Testis (tissue), 3 donors: ENCODE data around the gene OBSCN. TPM values are rescaled to one million over a fixed set of nuclear protein-coding genes. Genes with fewer than 3 reads are reported as not detected.

Experiments used
- DNase-seq: peaks from one replicate; pipeline ENCODE4 v3.0.0-alpha.2; 2019
- H3K27ac ChIP-seq, 2 donors: fragments of 200-600 bp; sonication (generic); one replicate each; pipeline ENCODE4 v1.5.1; 2019
- H3K27me3 ChIP-seq: fragments of 200-600 bp; sonication (generic); one replicate; pipeline ENCODE4 v1.5.1; 2019
- H3K36me3 ChIP-seq: fragments of 200-600 bp; sonication (generic); one replicate; pipeline ENCODE4 v1.5.1; 2017; ENCODE audit warnings: low read depth; ENCODE audit errors: missing control alignments
- H3K4me1 ChIP-seq: fragments of 200-600 bp; sonication (generic); one replicate; pipeline ENCODE4 v1.5.1; 2019
- H3K4me3 ChIP-seq, 2 donors: fragments of 200-600 bp; sonication (generic); one replicate each; pipeline ENCODE4 v1.5.1; 2017 to 2019
- H3K9me3 ChIP-seq: fragments of 200-600 bp; sonication (generic); one replicate; pipeline ENCODE4 v1.5.1; 2017
- POLR2A ChIP-seq: fragments of 450-650 bp; IDR thresholded peaks from one replicate; pipeline ENCODE4 v1.6.1; 2017; ENCODE audit warnings: antibody characterized with exemption, mild to moderate bottlenecking, moderate library complexity
- WGBS, 2 donors: methylation state at CpG; one replicate each; pipeline ENCODE4 v1.1.5; 2018; 5-methylcytosine and 5-hydroxymethylcytosine counted together
- intact Hi-C: fragments of 100-400 bp; cut with DNase I; formaldehyde crosslinking; loops from one replicate; pipeline ENCODE4 v1.15.1; 2023; ENCODE audit warnings: low total_unique reads
- polyA plus RNA-seq: library from polyadenylated mRNA; stranded (reverse); fragments of 350-450 nt; fragmentation: Illumina TruSeq; extraction: RNeasy Lipid Tissue Mini Kit (QIAGEN cat#74804); gene quantifications from one replicate; pipeline ENCODE4 v1.2.3, GENCODE V29; 2014; ENCODE audit warnings: low read depth, low replicate concordance; ENCODE audit not compliant: insufficient read depth
- total RNA-seq, 2 donors: library from RNA; depleted of rRNA; stranded (reverse); fragments of >200 nt; gene quantifications; one replicate each; pipeline ENCODE4 v1.2.3, GENCODE V29; 2016
- TF ChIP-seq, protein P1 (sequence below), 3 experiments: fragments of 450-650 bp in 2 of 3; fragments of 200-600 bp in 1 of 3; sonication (generic) in 1 of 3; IDR thresholded peaks; one replicate each; pipeline ENCODE4 v1.5.1; 2016 to 2019; ENCODE audit warnings: antibody characterized with exemption in 3 of 3, mild to moderate bottlenecking in 2 of 3, moderate library complexity in 1 of 3

The OBSCN gene
- total and polyA plus RNA-seq, 3 donors from 2014 or later, result 8.3 to 30.0 (median 28.6) TPM

DNA sequence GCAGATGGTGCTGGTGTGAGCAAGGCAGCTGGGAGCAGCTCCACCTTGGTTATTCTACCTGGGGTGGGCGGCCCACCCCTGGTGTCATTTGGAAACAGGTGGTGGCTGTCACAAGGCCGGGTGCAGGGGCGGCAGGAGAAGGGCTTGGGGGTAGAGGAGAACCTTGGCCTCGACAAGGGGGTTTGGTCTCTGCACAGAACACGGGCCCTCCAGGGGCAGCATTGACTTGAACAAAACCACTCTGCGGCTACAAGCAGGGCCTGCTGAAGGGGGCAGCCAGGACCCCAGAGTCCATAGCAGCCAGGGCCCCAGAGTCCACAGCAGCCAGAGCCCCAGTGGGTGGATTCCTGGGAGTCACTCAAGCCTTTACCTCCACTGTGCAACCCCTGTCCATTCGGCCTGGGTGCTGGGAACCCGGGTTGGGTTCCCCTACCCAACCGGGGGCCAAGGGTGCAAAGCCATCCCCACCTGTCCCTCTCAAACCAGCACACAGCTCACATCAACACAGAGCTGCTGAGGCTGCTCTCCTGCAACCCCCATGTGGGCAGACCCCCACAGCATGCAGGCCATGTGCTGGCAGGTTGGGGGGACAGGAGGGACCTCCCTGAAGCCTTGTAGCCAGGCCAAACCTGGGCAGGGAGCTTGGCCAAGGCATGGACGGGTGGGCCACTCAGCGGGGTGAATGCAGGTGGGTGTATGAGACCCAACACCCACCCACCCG, 191.1 kb downstream of the OBSCN start:
- TF ChIP-seq POLR2A, result no peak
- TF ChIP-seq, protein P1, sequence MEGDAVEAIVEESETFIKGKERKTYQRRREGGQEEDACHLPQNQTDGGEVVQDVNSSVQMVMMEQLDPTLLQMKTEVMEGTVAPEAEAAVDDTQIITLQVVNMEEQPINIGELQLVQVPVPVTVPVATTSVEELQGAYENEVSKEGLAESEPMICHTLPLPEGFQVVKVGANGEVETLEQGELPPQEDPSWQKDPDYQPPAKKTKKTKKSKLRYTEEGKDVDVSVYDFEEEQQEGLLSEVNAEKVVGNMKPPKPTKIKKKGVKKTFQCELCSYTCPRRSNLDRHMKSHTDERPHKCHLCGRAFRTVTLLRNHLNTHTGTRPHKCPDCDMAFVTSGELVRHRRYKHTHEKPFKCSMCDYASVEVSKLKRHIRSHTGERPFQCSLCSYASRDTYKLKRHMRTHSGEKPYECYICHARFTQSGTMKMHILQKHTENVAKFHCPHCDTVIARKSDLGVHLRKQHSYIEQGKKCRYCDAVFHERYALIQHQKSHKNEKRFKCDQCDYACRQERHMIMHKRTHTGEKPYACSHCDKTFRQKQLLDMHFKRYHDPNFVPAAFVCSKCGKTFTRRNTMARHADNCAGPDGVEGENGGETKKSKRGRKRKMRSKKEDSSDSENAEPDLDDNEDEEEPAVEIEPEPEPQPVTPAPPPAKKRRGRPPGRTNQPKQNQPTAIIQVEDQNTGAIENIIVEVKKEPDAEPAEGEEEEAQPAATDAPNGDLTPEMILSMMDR (IDR thresholded peaks at IDR 0.05), result no peak
- Histone ChIP-seq H3K4me1 (no peaks in the 10 kb centered on the region), H3K36me3 (no peaks in the 10 kb centered on the region), H3K9me3 (no peaks in the 10 kb centered on the region), H3K4me3 (no peak overlapping the region), H3K27ac (no peak overlapping the region), H3K27me3 (no peaks in the 10 kb centered on the region)
- WGBS, 2 donors, result 86 to 94% methylated on average over 7 to 11 of the region's 12 CpGs
- DNase-seq, result no peak
- intact Hi-C loops, result no loop called here

DNA sequence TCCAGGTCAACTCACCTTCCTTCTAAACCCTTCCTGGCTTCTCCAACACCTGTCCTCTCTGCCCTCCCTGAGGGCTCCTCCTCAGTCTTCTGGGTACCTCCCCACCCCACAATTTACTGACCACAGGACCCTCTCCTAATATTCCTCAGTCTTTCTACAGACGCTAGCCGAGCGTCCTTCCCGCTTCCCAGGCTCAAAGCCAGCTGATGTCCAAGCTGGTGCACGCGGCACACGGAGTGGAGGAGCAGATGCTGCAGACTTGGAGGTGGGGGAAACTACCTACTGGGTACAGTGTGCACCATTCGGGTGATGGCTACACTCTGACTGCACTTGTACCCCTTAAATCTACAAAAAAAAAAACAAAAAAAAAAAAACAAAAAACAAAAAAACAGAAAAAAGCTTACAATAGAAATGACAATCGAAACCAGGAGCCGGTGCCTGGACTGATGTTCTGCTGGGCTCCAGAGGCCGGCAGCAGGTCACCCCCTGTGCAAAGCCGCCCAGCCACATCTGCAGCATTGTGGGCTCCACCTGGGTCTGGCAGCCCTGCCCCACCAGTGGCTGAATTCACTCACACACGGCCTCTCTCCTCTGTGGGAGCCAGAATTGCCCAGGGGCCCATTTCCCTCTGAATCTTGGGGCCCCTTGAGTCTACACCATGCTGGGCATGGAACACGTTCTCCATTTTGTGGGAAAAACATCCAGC, 191.8 kb downstream of the OBSCN start:
- Histone ChIP-seq H3K4me3 (no peak overlapping the region), H3K27me3 (no peaks in the 10 kb centered on the region), H3K27ac (no peak overlapping the region), H3K4me1 (no peaks in the 10 kb centered on the region), H3K36me3 (no peaks in the 10 kb centered on the region), H3K9me3 (no peaks in the 10 kb centered on the region)
- DNase-seq, result no peak
- intact Hi-C loops, result no loop called here
- TF ChIP-seq, protein P1 (IDR thresholded peaks at IDR 0.05), result no peak
- no peak for TF ChIP-seq POLR2A
- WGBS, 2 donors, result 90 to 95% methylated on average over 14 of the region's 14 CpGs

DNA sequence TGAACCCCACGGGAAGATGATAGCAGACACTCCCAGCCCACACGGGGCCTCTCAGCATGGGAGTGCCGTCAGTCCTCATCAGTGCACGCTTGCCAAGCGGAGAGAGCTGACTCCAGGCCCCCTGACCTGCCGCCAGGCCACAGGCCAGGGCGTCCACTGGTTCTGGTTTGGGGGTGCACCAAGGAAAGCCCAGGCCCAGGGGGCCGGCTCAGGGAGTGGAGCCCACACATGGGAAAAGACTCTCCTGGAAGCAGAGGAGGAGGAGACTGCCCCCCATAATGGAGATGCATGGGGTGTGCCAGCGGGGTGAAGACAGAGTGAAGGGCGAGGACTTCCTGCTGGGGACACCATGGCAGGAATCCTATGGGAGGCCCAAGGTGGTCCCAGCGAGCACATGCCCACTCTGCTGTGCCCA, 192.4 kb downstream of the OBSCN start:
- Histone ChIP-seq H3K4me3 (no peak overlapping the region), H3K4me1 (peaks cover 5% of the 10 kb centered on the region), H3K36me3 (no peaks in the 10 kb centered on the region), H3K9me3 (no peaks in the 10 kb centered on the region), H3K27me3 (no peaks in the 10 kb centered on the region), H3K27ac (no peak overlapping the region)
- no peak for DNase-seq
- 85 to 90% methylated on average over 4 to 11 of the region's 11 CpGs for WGBS, 2 donors
- TF ChIP-seq, protein P1 (IDR thresholded peaks at IDR 0.05), result no peak
- no peak for TF ChIP-seq POLR2A
- intact Hi-C loops, result no loop called here

DNA sequence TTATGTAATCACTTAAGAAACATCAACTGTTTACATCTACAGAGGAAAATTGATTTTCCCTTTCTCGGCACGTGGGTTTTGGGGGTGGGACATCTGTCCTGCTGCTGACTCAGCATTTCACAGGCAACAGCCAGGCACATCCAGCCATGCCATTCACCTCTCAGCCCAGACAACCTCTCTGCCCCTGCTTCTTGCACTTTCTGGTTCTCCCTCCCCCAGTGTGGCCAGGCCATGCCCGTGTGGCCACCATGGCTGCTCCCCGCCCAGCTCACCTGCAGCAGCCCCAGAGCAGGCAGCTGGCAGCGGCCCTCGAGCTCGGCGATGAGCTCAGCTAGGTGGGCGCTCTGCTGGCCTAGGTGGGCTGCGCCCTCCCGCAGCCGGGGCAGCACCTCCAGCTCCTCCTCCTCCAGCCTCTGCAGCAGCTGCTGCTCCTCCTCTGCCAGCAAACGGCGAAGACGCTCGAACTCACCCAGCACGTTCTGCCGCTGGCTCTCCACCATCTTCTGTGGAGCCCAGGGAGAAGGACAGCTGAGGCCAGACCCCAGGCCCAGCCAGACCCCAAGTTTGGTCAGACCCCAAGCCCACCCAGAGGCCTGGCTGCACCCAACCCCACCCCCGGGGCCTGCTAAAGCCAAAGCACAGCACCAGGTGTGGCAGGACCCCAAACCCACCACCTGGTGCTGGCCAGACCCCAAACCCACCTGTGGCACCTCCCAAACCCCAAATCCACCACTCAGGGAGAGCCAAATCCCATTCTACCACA, 193.0 kb downstream of the OBSCN start:
- no peaks in the 10 kb centered on the region for H3K9me3 ChIP-seq
- no peaks in the 10 kb centered on the region for H3K27me3 ChIP-seq
- no peak for TF ChIP-seq POLR2A
- TF ChIP-seq, protein P1 (IDR thresholded peaks at IDR 0.05), result no peak
- DNase-seq, result no peak
- peaks cover 10% of the 10 kb centered on the region for H3K4me1 ChIP-seq
- 82 to 87% methylated on average over 9 to 19 of the region's 19 CpGs for WGBS, 2 donors
- H3K4me3 ChIP-seq, result no peak overlapping the region
- H3K36me3 ChIP-seq, result no peaks in the 10 kb centered on the region
- intact Hi-C loops, result no loop called here
- no peak overlapping the region for H3K27ac ChIP-seq
